AG04450 (cell line): ENCODE data around the gene CCDC175. TPM values are rescaled to one million over a fixed set of nuclear protein-coding genes. Genes with fewer than 3 reads are reported as not detected.

ENCODE experiments used
- CTCF ChIA-PET: fragments of 300-600, 350-600 bp; formaldehyde crosslinking; extraction: SDS; loops from one replicate; lab custom pipeline; 2022; ENCODE audit warnings: antibody characterized with exemption, inconsistent platforms; lab: Charles Lee
- POLR2A ChIA-PET: fragments of 350-600 bp; formaldehyde crosslinking; extraction: SDS; loops from one replicate; lab custom pipeline; 2021; ENCODE audit warnings: antibody characterized with exemption, inconsistent platforms; lab: Yijun Ruan, JAX
- DNase-seq: peaks from one replicate; pipeline ENCODE4 v3.0.0-alpha.2; 2011; ENCODE audit warnings: low read depth, low spot score
- H3K27ac ChIP-seq: one replicate; pipeline ENCODE4 v1.5.1; 2012; ENCODE audit warnings: low read depth, low read length, control low read depth
- H3K27me3 ChIP-seq: one replicate; pipeline ENCODE4 v1.6.0; 2012; ENCODE audit warnings: low read length; ENCODE audit not compliant: control insufficient read depth, insufficient read depth
- H3K4me3 ChIP-seq: 2 replicates; pipeline ENCODE4 v1.5.1; 2011; ENCODE audit warnings: mild to moderate bottlenecking, low read depth, low read length, control low read depth
- H3K9me3 ChIP-seq: 2 replicates; pipeline ENCODE4 v1.5.1; 2012; ENCODE audit warnings: low read length; ENCODE audit not compliant: control insufficient read depth, insufficient read depth
- CTCF ChIP-seq: IDR thresholded peaks from 2 replicates; pipeline ENCODE4 v1.5.1; 2011; ENCODE audit warnings: low read depth, low read length, control low read depth, inconsistent platforms
- polyA plus RNA-seq: library from polyadenylated mRNA; depleted of rRNA; stranded (reverse); fragments of >200 nt; gene quantifications from 2 replicates; pipeline ENCODE4 v1.2.3, GENCODE V29; 2011

CCDC175 gene
- polyA plus RNA-seq, 1 experiment, result not detected

GRCh38 chr14:59537476-59537875, 39.1 kb downstream of the CCDC175 start:
- CTCF ChIA-PET, result no interaction called here
- no peaks in the 10 kb centered on the region for H3K27me3 ChIP-seq
- H3K4me3 ChIP-seq, result no peak overlapping the region
- POLR2A ChIA-PET, result no interaction called here
- no peak overlapping the region for H3K27ac ChIP-seq
- H3K9me3 ChIP-seq, result no peaks in the 10 kb centered on the region
- no peak for DNase-seq
- TF ChIP-seq CTCF, result no peak

- TF ChIP-seq CTCF, result no peak
- Histone ChIP-seq H3K4me3 (no peak overlapping the region), H3K27ac (no peak overlapping the region), H3K27me3 (no peaks in the 10 kb centered on the region), H3K9me3 (no peaks in the 10 kb centered on the region)
- ChIA-PET POLR2A (no interaction called here), CTCF (interaction anchor here (0.6 to 5.5 kb wide), 3 partner anchors 42 to 725 kb away, joined by 3 to 23 read pairs (median 3); partner anchors contain the start of gene CCDC175)
- no peak for DNase-seq
These were observed 42.1 kb downstream of the CCDC175 start for GRCh38 chr14:59534361-59534987.

GRCh38 chr14:59532419-59532818, 44.2 kb downstream of the CCDC175 start:
- Histone ChIP-seq H3K27me3 (no peaks in the 10 kb centered on the region), H3K4me3 (no peak overlapping the region), H3K9me3 (no peaks in the 10 kb centered on the region), H3K27ac (no peak overlapping the region)
- DNase-seq, result no peak
- ChIA-PET POLR2A (no interaction called here), CTCF (interaction anchor here (5.5 kb wide), 1 partner anchor 44 kb away, joined by 23 read pairs; the partner anchor contains the start of gene CCDC175)
- TF ChIP-seq CTCF, result no peak

GRCh38 chr14:59530349-59530748, 46.3 kb downstream of the CCDC175 start:
- Histone ChIP-seq H3K9me3 (no peaks in the 10 kb centered on the region), H3K27ac (no peak overlapping the region), H3K4me3 (no peak overlapping the region), H3K27me3 (no peaks in the 10 kb centered on the region)
- no peak for DNase-seq
- TF ChIP-seq CTCF, result no peak
- ChIA-PET CTCF (no interaction called here), POLR2A (no interaction called here)

GRCh38 chr14:59529189-59529588, 47.4 kb downstream of the CCDC175 start:
- CTCF ChIA-PET, result interaction anchor here (1.0 to 1.3 kb wide), 2 partner anchors 17 to 22 kb away, joined by 4 to 5 read pairs; no protein-coding TSS in a partner anchor
- no peak for DNase-seq

More at GRCh38 chr14:59529189-59529588, 47.4 kb downstream of the CCDC175 start:
- TF ChIP-seq CTCF, result no peak
- POLR2A ChIA-PET, result no interaction called here
- H3K27me3 ChIP-seq, result no peaks in the 10 kb centered on the region
- H3K4me3 ChIP-seq, result no peak overlapping the region
- H3K27ac ChIP-seq, result no peak overlapping the region
- H3K9me3 ChIP-seq, result no peaks in the 10 kb centered on the region
